ENCODE results near the gene RPN2.

RPN2 gene

DNA sequence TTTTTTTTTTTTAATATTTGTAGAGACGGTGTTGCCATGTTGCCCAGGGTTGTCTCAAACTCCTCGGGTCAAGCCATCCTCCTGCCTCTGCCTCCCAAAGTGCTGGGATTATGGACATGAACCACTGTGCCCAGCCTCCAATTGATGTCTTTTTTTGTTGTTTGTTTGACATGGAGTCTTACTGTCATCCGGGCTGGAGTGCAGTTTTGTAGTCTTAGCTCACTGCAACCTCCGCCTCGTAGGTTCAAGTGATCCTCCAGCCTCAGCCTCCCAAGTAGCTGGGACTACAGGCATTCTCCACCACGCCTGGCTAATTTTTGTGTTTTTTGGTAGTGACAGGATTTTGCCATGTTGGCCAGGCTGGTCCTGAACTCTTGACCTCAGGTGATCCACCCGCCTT, 9.7 kb downstream of the RPN2 start:
- DNase-seq: no peak

DNA sequence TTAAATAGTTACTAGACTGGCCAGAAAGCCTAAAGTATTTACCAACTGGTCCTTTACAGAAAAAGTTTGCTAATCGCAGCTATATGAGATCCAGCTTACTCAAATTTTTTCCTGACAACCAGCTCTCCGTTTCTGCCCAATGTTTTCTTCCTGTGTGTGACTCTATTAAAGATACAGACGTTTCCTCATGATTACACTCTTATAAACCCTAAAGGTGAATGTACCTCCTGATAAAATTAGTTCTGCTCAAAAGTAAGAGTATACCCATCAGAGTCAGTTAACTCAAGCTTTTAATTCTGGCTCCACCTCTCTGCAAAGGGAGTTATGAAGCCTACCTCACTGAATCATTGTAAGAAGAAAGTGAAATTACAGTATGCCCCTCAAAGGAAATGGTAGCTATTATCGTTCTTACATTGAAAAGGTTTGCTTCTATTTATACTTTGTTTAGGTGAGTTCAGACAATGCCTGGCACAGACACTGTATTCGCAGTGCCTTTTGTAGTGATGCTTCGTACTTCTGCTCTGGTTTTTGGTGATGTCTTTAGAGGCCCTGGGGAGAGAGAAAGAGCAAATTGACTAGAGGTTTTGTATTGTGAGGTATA, 10.4 kb downstream of the RPN2 start:
- DNase-seq: no peak

DNA sequence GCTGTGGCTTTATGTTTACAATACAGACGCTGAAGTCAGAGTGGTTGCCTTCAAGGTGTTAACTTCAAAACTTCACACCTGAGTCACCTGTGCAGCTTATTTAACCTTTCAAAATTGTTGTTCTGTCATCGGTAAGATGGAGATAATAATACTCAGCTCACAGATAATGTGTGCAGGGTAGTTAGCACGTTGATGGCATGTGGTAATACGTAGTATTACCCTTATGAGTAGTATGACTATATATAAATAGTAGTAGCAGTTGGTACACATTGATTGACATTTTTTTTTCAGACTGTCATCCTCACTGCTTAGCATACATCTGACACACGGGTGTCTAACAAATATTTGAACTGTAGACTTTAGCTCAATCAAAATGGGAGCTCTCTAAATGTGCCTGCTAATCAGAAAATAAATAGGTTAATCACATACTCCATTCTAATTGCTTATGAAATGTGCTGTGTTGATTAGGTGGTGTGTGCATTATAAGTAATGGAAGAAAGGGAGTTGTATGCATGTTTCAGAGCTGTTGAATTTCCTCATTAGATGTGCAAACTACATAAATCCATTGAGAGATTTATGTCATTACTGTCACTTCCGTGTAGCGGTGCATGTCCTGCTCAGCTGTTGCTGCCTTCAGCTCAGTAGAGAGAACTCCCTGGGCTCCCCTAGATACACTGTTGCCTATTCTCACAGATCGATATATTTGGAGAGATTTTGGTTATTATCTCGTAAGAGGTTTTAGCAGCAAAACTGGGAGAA, 11.4 kb downstream of the RPN2 start:
- no peak for DNase-seq

DNA sequence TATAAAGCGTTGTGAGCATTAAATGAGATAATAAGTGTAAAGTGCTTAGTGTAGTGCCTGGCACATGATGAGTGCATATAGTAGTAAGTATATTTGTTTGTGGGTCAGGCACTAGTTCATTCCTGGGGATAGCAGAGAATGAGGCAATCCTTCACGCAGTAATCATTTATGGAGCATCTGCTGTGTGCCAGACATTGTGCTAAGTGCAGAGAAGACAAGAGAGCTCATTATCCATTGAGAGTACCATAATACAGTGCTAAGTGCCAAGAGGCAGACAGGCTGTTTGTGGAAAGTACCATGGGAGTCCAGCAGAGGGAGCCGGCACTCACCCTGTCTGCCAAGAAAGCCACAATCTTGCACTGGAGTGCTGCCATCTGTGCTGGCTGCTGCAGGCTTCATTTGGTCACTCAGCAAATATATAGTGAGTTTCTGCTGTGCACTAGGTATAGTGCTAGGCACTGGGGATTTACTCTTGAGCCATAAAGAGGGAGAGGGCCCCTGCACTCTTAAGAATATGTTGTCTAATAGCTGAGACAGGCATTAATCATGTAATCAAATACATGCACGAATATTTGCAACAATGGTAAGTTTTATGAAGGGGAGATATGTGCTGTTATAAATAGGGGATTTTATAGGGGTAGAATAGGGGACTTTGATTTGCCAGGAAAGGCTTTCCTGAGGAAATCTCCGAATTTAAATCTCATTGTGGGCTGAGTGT, 13.2 kb downstream of the RPN2 start:
- DNase-seq: peak; percentile 94

DNA sequence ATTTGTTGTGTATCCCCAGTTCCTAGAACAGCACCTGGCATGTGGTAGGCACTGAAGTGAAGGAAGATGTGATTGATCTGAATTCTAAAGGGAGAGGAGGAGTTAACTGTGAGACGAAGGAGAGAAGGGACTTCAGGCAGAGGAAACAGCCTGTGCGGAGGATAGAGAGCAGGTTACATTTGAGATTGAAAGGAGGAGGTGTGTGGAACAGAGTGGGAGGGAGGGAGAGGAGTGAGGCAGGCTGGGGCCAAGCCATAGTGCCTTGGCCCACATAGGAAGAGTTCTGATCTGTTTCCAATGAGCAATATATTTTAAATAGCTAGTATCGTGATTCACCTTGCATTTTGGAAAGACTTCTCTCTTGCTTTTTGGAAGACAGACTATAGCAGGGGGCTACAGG, 14.1 kb downstream of the RPN2 start:
- no peak for DNase-seq

DNA sequence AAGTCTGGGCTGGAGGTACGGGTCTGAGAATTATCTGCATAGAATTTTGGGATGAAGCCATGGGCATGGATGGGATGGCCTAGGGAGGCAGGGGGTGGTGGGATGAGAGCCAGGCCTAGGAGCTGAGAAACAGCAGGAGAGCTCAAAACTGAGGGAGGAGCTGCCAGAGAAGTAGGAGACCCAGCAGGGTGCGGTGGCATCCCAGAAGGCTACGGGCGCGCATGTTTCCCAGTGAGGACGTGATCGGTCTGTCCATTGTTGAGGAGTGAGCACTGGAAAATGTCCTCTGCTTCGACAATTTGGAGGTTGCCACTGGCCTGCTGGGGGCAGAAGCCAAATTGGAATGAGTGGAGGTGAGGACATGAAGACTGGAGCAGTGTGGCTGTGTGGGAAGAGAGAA, 14.7 kb downstream of the RPN2 start:
- no peak for DNase-seq

DNA sequence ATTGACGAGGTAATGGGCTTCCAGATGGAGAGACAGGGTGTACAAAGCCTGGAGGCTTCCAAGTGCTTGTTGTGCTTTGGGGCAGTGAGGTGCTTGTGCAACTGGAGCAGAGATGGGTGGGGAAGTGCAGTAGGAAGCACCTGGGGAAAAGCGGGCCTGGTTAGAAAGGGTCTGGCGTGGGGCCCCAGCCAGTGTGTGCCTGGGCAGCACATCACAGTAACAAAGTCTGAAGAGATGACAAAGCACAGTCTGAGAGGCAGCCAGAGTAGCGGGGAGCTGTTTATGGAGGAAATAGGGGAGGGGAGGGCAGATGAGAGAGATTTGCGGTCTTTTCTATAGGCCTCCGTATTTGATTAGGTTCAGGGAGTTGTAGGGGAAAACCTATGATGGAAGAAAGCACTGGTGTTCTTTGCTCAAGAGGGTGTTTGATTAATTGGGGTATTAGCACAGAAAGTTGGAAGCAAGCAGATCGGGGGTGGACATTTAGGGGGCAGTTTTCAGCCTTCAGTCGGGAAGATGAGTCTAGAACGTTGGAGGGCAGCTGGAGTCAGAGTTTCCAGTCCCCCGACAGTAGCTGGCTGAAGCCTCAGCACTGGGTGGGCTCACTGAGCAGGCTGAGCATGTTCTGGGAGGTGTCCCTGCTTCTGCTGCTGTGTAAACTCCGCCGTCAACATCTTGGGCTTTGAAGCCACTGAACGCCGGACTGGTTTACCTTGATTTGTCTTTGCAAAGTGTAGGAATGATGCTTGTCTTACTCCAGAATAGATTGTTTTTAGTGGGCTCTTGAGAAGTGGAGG, 15.7 kb downstream of the RPN2 start:
- no peak for DNase-seq

DNA sequence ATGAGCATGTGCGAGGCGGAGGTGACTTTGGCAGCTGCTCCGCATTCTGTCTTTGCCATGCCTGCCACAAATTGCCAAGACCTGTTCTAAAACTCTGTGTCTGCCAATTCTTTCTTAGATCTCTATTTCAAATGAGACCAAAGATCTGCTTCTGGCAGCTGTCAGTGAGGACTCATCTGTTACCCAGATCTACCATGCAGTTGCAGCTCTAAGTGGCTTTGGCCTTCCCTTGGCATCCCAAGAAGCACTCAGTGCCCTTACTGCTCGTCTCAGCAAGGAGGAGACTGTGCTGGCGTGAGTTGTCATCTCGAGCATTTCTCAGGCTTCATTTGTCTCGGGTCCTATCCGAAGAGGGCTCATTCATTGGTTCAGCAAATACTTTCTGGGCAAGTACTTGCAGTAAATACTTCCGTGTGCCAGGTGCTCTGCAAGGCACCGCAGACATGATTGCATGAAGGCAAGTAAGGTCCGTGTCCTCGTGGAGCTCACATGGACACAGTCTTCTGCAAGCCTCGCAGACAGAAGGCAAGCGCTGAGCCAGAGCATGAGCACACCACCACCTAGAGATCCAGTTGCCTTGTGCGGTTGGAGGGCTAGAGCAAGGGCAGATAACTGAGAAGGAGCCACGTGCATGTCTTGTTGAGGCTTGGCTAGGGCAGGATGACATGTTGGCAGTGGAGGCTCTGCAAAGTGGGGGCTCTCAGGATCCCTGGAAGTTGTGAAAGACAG, 20.0 kb downstream of the RPN2 start:
- no peak for DNase-seq

DNA sequence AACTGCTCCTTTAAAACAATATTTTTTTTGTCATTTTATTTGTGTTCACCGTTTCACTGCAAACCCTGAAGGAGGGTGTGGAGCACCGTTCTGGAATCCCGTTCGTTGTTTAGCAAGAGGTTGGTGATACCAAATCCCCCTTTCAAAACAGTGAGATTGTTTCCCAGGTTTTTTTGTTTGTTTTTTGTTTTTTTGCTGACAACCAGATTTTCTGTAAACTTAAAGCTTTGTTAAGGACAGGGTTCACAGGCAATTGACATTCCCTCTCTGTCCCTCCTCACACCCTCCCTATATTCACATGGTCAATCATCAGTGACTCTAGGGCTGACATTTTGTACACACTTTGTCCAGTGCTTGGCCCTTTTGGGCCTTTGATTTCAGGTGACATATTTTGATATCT, 21.2 kb downstream of the RPN2 start:
- DNase-seq: no peak

DNA sequence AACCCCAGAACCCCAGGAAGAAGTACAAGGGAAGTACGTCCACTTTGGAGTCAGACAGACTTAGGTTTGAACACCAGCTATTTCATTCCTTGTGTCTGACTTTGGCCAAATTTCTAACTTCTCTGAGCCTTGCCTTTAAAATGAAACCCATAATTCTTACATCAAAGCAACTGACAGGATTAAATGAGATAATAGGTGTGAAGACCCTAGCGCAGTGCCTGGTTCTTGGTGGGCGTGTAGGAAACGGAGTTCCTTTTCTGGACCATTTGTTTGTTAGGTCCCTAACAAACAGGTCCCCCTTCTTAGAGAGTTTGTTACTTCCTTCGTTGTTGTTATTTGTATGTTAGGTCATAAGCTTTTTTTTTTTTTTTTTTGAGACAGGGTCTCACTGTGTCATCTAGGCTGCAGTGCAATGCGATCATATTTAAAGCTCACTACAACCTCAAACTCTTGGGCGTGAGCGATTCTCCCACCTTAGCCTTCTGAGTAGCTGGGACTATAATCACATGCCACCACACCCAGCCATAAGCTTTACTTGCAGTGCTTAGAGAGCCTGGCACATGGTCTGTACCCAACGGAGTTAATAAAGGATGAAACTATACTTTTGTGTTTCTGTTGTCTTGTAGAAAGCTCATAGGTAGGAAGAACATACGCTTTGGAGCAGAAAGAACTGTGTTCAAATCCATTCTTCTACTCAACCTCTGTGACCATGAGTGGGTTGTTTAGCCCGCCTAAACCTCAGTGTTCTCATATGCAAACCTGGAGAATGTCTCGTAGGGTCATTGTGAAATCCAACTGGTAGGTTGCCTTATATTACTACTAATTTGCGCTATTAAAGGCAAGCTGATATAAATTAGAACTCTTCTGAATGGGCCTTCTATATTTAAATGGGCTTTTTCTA, 22.0 kb downstream of the RPN2 start:
- DNase-seq: no peak

DNA sequence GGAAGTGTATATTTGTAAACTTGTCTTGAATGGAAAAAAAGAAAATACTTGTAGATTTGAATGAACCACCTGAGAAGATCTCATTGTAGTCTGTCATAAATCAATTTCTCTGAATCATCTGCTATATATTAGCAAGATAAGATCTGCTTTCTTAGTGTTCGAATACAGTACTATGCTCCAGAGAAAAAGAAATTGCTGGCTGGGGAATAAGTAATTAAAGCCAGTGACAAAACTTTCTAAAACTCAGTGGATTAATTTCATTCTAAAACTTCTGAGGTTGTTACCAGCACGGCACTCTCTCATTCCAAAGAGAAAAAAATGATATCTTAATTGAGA, 22.7 kb downstream of the RPN2 start:
- DNase-seq: no peak

DNA sequence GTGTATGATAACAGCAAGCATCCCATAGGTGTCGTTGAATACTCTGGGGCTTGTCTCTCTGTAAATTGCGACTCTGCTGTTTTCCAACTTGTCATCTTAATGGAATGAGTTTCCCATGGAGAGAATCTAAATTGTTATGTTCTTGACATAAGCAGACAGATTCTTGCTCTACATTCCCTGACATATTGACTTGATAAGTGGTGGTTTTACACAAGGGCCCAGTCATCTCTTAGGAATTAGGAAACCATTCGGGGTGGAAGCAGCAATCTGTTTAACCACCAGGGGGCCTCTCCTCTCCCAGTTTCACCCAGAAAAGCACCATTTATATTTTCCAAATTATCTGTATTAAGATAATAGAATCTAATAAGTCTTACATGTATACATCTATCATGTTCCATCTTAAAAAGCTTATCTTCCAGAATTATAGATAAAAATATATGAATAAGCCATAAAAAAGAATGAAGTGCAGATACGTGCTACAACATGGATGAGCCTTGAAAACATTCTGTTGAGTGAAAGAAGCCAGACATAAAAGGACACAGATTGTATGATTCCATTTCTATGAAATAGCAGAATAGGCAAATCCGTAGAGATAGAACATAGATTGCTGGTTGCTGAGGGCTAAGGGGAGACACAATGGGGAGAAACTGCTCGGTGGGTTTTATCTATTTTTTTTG, 23.3 kb downstream of the RPN2 start:
- DNase-seq: no peak

DNA sequence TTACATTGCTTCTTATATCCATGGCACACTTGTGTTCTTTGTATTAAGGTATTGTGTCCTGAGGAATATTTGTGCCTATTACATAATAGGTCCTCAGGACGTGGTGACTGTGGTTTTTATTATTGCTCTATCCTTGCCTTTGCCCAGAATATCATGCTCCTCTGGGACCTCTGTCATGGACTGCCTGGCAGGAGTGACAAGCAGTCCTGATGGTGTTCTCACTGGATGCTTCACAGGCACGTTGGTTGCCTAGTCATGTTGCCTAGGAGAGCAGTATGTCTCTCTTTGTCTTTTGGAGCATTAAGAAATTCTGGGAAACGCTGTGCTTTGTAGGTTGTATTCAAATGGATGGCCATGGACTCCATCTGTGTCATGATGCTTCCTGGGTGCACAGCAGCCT, 24.9 kb downstream of the RPN2 start:
- DNase-seq: no peak

DNA sequence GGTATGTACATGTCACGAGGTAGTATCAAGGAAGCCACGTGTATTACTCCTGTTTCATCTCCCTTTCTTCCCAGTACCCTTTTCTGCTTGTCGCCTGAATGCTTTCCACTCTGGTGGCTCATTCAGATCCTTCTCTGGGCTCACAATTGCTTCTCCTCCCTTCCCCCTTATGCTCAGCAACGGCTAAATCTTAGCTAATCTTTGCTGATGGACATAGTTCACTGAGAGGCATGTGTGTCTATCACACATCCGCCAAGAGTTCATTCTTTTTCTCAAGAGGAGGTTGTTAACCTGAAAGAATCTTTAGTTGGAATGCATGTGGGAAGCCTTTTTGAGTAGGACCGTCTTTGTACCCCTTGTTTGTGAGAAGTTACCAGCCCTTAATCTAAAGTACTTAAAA, 26.0 kb downstream of the RPN2 start:
- DNase-seq: no peak

DNA sequence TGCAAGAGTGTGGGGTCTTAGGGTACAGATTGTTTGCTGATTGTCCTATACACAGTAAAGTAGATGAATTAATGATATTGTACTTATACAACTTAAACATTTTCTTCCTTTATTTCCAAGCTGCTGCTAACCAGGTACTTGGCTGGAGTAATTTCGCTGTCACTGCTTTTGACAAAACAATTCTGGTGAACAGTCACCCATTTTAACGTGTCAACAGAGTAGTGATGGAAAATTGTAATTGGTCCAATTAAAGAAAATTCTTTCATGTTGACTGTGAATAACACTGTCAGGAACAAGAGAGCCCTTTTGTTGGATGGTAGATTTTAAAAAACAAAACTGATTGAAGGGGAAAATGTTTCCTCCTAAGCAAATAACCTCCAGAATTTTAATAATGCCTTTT, 26.7 kb downstream of the RPN2 start:
- no peak for DNase-seq

DNA sequence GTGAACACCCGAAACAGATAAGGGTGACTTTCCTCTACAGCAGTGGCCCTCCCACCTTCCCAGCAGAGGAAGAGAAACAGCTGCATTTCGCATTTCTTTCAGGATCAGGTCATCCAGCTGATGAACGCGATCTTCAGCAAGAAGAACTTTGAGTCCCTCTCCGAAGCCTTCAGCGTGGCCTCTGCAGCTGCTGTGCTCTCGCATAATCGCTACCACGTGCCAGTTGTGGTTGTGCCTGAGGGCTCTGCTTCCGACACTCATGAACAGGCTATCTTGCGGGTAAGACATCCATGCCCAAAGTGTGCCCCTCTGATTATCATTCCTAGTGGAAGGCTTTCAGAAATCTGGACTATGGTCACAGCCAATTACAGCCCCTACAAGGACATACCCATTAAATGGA, 28.0 kb downstream of the RPN2 start:
- DNase-seq: no peak

DNA sequence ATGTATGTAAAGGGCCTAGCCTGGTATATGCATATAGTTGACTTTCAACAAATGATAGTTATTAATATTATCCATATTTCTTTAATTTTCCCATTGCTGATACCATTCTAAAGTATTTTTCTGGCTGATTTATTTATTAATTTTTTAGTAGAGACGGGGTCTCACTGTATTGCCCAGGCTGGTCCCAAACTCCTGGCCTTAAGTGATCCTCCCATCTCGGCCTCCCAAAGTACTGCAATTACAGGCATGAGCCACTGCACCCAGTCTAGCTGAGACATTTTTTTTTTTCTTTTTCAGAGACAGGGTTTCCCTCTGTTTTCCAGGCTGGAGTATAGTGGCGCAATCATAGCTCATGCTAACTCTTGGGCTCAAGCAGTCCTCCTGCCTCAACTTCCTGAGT, 30.1 kb downstream of the RPN2 start:
- no peak for DNase-seq

DNA sequence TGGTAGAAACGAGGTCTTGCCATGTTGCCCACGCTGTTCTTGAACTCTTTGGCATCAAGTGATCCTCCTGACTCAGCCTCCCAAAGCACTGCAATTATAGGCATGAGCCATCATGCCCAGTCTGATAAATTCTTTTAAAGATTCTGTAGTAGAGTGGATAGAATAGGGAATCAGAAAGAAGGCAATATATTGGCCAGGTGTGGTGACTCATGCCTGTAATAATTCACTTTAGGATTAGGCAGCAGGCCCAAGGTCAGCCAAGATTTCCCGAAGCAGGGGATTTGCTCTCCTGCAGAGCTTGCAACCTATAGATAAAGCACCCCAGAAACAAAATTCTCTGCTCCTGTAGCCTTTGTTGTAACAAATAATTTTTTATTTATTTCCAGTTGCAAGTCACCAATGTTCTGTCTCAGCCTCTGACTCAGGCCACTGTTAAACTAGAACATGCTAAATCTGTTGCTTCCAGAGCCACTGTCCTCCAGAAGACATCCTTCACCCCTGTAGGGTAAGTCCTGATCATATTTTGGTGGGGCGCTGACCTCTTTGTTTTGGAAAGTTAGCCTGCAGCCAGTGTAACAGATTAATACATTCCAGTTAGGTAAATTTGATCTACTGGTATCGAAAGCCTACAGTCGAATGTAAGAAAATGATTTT, 30.7 kb downstream of the RPN2 start:
- no peak for DNase-seq

DNA sequence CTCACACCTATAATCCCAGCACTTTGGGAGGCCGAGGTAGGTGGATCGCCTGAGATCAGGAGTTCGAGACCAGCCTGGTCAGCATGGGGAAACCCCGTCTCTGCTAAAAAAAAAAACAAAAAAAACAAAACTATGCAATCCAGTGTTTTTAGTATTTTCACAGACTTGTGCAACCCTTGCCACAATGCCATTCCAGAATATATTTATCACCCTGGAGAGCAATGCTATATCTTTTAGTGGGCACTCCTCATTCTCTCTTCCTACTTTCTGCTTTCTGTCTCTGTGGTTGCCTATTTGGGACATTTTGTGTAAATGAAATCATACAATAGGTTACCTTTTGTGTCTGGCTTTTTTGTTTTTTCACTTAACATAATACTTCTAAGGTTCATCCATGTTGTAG, 39.3 kb downstream of the RPN2 start:
- no peak for DNase-seq

DNA sequence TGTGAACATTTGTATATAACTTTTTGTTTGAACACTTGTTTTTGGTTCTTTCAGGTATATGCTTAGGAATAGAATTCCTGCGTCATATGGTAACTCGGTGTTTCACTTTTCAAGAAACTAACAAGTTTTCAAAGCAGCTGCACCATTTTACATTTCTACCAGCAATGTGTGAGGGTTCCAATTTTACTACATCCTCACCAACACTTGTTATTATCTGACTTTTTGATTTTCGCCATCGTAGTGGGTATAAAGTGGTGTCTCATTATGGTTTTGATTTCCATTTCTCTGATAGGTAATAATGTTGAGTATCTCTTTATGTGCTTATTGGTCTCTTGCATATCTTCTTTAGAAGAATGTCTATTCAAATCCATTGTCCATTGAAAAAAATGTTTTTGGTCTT, 39.8 kb downstream of the RPN2 start:
- no peak for DNase-seq

All from femur (tissue), 1 donor.